Sigmoid colon (tissue), 7 donors: ENCODE results near the gene MAST1. TPM values are rescaled to one million over a fixed set of nuclear protein-coding genes. Genes with fewer than 3 reads are reported as not detected.
A peak's percentile ranks its signal among the peaks of the same experiment; 100 is the strongest.

Experiments
- DNase-seq: peaks from one replicate; pipeline ENCODE4 v3.0.0-alpha.2; 2019
- H3K27ac ChIP-seq, 4 donors: fragments of 200-600 bp; sonication (generic); one replicate each; pipeline ENCODE4 v1.5.1; 2016 to 2019; ENCODE audit warnings: mild to moderate bottlenecking in 1 of 4
- H3K27me3 ChIP-seq, 3 donors: fragments of 200-600 bp; sonication (generic); one replicate each; pipeline ENCODE4 v1.5.1; 2019; ENCODE audit warnings: mild to moderate bottlenecking in 1 of 3
- H3K36me3 ChIP-seq, 4 donors: fragments of 200-600 bp; sonication (generic); one replicate each; pipeline ENCODE4 v1.5.1; 2016 to 2019
- H3K4me1 ChIP-seq, 4 donors: fragments of 200-600 bp; sonication (generic); one replicate each; pipeline ENCODE4 v1.5.1; 2017 to 2019
- H3K4me3 ChIP-seq, 4 donors: fragments of 200-600 bp; sonication (generic); one replicate each; pipeline ENCODE4 v1.5.1; 2017 to 2019; ENCODE audit warnings: mild to moderate bottlenecking in 2 of 4, moderate library complexity in 1 of 4
- H3K9me3 ChIP-seq, 4 donors: fragments of 200-600 bp in 3 of 4; sonication (generic) in 3 of 4; one replicate each; pipeline versions ENCODE4 v1.5.1 to v1.6.1; 2013 to 2019
- EP300 ChIP-seq, 4 donors: sonication (generic); formaldehyde crosslinking; IDR thresholded peaks; one replicate each; pipeline ENCODE4 v1.6.1; 2017; ENCODE audit warnings: antibody characterized with exemption in 4 of 4
- POLR2A ChIP-seq, 2 donors: fragments of 450-650 bp; IDR thresholded peaks; one replicate each; pipeline ENCODE4 v1.6.1; 2016; ENCODE audit warnings: antibody characterized with exemption in 2 of 2, mild to moderate bottlenecking in 2 of 2, moderate library complexity in 2 of 2
- POLR2AphosphoS5 ChIP-seq, 4 donors: sonication (generic); formaldehyde crosslinking; IDR thresholded peaks; one replicate each; pipeline ENCODE4 v1.6.1; 2017; ENCODE audit warnings: antibody characterized with exemption in 4 of 4
- WGBS, 2 donors: extraction: QIAGEN DNeasy Blood & Tissue Kit; methylation state at CpG; one replicate each; pipeline ENCODE4 v1.1.7; 2013; 5-methylcytosine and 5-hydroxymethylcytosine counted together
- intact Hi-C: fragments of 100-400 bp; cut with DNase I; formaldehyde crosslinking; loops from one replicate; pipeline ENCODE4 v1.15.1; 2023
- polyA plus RNA-seq, 3 donors: library from polyadenylated mRNA; stranded (reverse); fragments of 200-250 nt; gene quantifications; one replicate each; pipeline ENCODE4 v1.2.3, GENCODE V29; 2013
- total RNA-seq, 4 donors: library from RNA; depleted of rRNA; stranded (reverse); fragments of >200 nt; gene quantifications; one replicate each; pipeline ENCODE4 v1.1.0, GENCODE V29; 2016
- TF ChIP-seq, protein P1 (sequence below), 4 experiments: fragments of 450-650 bp in 3 of 4; fragments of 200-600 bp in 1 of 4; IDR thresholded peaks; one replicate each; pipeline ENCODE4 v1.5.1; 2016 to 2019; ENCODE audit warnings: antibody characterized with exemption in 4 of 4, mild to moderate bottlenecking in 3 of 4, moderate library complexity in 2 of 4
- donor health status: healthy with polysubstance abuse.
- donor health status: Bipolar disorder and iron deficiency.
- donor health status: healthy.

Gene MAST1
- total RNA-seq = 1 to 10 TPM in 1 of 4 donors, under 1 TPM in 3; 0.49 to 3.3 (median 0.76) TPM
- 1 to 10 TPM; 1.2 to 2.6 (median 1.8) TPM for polyA plus RNA-seq

DNA sequence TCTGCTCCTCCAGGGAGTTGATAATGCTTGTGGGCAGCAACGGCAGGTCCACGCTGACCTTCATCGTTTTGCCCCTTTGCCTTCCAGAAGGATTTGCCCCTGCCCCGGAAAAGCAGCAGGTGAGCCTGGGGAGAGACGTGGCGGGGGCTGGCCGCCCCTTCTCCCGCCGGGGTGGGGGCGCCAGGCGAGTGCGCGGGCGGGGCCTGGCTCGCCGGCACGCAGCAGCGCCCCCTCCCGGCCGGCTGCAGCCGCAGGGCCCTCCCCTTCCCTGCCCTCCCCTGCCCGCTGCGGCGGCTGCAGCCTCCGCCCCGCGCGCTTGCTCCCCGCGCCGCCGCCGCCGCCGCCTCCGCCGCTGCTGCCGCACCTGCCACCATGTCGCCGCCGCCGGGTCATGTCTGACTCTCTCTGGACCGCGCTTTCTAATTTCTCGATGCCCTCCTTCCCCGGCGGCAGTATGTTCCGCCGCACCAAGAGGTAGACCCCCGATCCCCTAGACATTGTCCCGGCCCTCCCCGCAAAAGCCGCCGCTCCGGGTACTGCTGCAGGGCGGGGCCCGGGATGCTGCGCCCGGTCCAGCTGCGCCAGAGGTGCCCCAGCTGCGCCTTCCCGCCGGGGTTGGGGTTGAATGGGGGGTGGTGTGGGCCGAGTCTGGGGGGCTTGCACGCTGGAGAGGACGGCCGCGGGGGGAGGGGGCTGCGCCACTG lies at the start of gene MAST1:
Gene MAST1, plus strand, starts transcription at position 334 of the 704 bp plus-strand sequence. Its CDS starts 58 bp downstream, at position 392.
- no peaks in the 10 kb centered on the region for H3K36me3 ChIP-seq
- H3K9me3 ChIP-seq = no peaks in the 10 kb centered on the region
- peak within 1 kb of the TSS in 3 of 4 donors; percentile 24 to 38 (median 32) for H3K4me3 ChIP-seq
- WGBS, 2 donors = 1% methylated on average over 69 of the region's 69 CpGs
- H3K27ac ChIP-seq = no peak within 1 kb of the TSS
- DNase-seq = no peak
- peaks cover 76 to 100% (median 95%) of the 10 kb centered on the region in 3 donors for H3K27me3 ChIP-seq
- TF ChIP-seq, protein P1, sequence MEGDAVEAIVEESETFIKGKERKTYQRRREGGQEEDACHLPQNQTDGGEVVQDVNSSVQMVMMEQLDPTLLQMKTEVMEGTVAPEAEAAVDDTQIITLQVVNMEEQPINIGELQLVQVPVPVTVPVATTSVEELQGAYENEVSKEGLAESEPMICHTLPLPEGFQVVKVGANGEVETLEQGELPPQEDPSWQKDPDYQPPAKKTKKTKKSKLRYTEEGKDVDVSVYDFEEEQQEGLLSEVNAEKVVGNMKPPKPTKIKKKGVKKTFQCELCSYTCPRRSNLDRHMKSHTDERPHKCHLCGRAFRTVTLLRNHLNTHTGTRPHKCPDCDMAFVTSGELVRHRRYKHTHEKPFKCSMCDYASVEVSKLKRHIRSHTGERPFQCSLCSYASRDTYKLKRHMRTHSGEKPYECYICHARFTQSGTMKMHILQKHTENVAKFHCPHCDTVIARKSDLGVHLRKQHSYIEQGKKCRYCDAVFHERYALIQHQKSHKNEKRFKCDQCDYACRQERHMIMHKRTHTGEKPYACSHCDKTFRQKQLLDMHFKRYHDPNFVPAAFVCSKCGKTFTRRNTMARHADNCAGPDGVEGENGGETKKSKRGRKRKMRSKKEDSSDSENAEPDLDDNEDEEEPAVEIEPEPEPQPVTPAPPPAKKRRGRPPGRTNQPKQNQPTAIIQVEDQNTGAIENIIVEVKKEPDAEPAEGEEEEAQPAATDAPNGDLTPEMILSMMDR (IDR thresholded peaks at IDR 0.05) = peak in 1 of 4 experiments; percentile 41
- TF ChIP-seq POLR2A (IDR thresholded peaks at IDR 0.05) (no peak), EP300 (IDR thresholded peaks at IDR 0.05) (no peak)
- intact Hi-C loops = no loop called here
- H3K4me1 ChIP-seq = peaks cover 0 to 35% (median 29%) of the 10 kb centered on the region in 4 donors

DNA sequence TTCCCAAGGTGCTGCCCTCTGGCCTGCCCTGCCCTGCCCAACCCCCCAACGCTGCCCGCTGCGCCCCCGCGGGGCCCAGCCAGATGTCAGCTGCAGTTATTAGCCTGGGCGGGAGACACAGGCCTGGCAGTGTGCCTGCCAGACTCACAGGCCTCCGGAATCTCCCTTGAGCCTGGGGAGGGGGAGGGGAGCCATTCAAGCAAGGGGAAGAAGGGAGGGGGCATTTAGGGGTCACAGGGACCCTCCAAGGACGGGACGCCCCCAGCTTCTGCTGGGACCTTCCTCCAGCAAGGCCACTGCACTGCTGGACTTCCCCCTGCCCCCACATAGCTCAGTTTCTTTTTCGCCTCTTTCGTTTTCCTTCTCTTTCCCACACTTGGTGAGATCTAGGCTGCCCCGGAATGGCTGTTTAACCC lies 49.6 kb upstream of the MAST1 start:
- no peaks in the 10 kb centered on the region for H3K27me3 ChIP-seq
- intact Hi-C loops = no loop called here
- WGBS, 2 donors = 1 to 9% methylated on average over 12 of the region's 12 CpGs
- peak; percentile 94 for DNase-seq
- H3K9me3 ChIP-seq = no peaks in the 10 kb centered on the region
- H3K27ac ChIP-seq = peak overlapping the region; percentile 97 to 100 (median 98)
- H3K36me3 ChIP-seq = no peaks in the 10 kb centered on the region
- peaks cover 0 to 55% (median 53%) of the 10 kb centered on the region in 4 donors for H3K4me1 ChIP-seq
- peak overlapping the region; percentile 39 to 99 (median 78) for H3K4me3 ChIP-seq
- TF ChIP-seq, protein P1 (IDR thresholded peaks at IDR 0.05) = no peak
- peak in 1 of 2 donors; percentile 10 for TF ChIP-seq POLR2A (IDR thresholded peaks at IDR 0.05)
- peak in 3 of 4 donors; percentile 37 to 69 (median 45) for TF ChIP-seq POLR2AphosphoS5 (IDR thresholded peaks at IDR 0.05)
- TF ChIP-seq EP300 (IDR thresholded peaks at IDR 0.05) = no peak

DNA sequence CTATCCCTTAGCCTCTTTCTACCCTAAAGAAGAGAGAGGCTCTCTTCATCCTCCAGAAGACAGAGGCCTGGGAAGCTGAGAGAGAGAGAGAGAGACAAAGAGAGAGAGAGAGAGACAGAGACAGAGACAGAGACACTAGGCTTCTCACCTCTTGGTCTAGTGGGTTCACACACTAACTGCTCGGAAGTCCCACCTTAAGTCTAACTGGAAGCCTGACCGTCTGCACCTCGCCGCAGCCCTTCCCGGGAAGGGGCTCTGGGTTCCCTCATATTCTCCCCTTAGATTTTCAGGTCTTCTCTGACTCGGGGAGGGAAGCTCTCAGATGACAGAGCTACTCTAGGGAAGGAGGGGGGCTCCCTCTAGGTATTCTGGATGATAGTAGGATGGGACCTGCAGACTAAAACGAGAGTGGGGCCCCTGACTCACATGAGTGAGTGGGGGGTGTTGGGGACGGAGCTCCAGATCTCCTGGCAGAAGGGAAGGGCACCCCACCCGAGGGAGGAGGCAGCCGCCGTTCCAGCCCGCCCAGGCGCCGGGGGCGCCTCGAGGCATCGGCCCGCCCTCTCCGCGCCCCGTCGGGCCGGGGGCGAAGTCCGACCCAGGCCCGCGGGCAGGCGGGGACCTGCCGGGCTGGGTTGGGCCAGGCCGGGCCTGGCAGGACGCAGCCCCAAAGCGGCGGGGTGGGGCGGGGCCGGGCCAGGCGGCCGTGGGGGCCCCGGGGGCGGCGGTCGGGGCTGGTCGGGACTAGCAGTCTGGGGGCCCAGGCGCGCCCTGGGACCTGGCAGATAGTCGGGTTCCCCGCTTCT lies 49.0 kb upstream of the MAST1 start:
- 1% methylated on average over 46 of the region's 46 CpGs for WGBS, 2 donors
- Histone ChIP-seq H3K9me3 (no peaks in the 10 kb centered on the region), H3K4me1 (peaks cover 0 to 55% (median 53%) of the 10 kb centered on the region in 4 donors), H3K27me3 (no peaks in the 10 kb centered on the region), H3K36me3 (no peaks in the 10 kb centered on the region), H3K27ac (peak overlapping the region; percentile 97 to 100 (median 98)), H3K4me3 (peak overlapping the region; percentile 72 to 99 (median 90))
- DNase-seq = no peak
- intact Hi-C loops = no loop called here
- TF ChIP-seq POLR2AphosphoS5 (IDR thresholded peaks at IDR 0.05) = peak in 2 of 4 donors; percentile 52 to 77
- TF ChIP-seq EP300 (IDR thresholded peaks at IDR 0.05) = no peak
- TF ChIP-seq, protein P1 (IDR thresholded peaks at IDR 0.05) = no peak
- TF ChIP-seq POLR2A (IDR thresholded peaks at IDR 0.05) = no peak

DNA sequence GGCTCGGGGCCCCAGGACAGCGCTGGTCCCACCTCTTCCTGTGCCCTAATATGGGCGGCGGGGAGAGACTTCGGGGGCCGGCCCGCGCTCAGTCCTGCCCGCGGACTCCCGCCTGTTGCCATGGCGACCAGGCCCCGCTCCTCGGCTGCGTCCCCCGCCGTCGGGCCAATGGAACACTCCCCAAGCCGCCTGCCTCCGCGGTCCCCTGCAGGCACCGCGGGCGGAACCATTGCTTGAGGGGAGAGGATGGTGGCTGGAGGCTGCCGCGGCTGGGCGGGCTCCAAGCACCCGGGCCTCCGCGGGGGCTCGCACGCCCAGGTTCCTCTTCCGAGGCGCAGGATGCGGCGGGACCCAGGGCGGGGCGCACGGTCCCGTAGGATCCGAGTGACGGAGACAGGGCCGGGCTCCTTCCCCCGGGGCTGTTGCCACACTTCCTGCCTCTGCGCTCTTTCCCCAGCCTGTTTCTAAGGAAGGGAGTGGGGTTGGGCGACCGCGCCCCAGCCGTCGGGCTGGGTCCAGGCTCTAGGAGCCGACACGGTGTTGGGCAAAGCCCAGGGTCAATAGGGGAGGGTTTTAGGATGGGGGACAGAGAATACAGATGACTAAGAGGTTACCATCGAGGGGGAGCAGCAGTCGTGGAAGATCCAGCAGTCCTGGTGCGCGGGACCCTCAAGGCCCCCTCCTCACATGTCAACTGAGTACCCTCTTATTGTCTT lies 48.3 kb upstream of the MAST1 start:
- H3K27ac ChIP-seq = peak overlapping the region; percentile 97 to 100 (median 98)
- intact Hi-C loops = loop anchor here (5.0 kb wide), 3 partner anchors 217 to 1057 kb away; partner anchors contain the start of genes IER2 and STX10
- H3K36me3 ChIP-seq = no peaks in the 10 kb centered on the region
- peaks cover 0 to 58% (median 55%) of the 10 kb centered on the region in 4 donors for H3K4me1 ChIP-seq
- peak overlapping the region; percentile 72 to 99 (median 90) for H3K4me3 ChIP-seq
- TF ChIP-seq POLR2A (IDR thresholded peaks at IDR 0.05) (peak; percentile 96 to 97), POLR2AphosphoS5 (IDR thresholded peaks at IDR 0.05) (peak; percentile 95 to 99 (median 97)), EP300 (IDR thresholded peaks at IDR 0.05) (peak in 2 of 4 donors; percentile 56 to 84)
- TF ChIP-seq, protein P1 (IDR thresholded peaks at IDR 0.05) = no peak
- DNase-seq = peak; percentile 99
- 1% methylated on average over 56 of the region's 56 CpGs for WGBS, 2 donors
- no peaks in the 10 kb centered on the region for H3K27me3 ChIP-seq
- no peaks in the 10 kb centered on the region for H3K9me3 ChIP-seq
